ENCODE results near the gene PLEKHA6.

Gene PLEKHA6

DNA sequence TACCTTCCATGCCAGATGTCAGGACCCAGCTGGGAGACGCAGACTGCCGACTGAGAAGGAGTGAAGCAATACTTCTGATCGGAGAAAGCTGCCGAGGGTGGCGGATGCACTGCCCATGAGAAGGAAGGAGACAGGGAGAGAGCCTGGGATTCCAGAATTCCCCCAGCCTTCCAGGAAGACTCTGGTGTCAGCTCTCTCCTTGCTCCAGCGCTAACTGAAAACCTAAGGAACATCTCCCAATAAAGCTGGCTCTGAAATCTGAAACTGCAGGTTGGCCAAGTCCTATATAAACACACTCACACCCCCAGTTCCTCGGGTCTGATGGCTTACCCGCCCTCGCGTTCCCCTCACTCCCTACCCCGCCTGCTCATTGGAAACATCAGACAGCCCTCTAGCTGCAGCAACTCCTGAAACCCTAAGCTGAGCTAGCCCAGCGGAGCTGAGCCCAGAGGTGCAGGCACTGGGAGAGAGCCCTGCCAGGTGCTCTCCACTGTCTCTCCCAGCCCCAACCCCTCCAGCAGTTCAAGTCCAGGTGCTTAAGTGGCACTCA is 52.3 kb downstream of the PLEKHA6 start:
- no peak overlapping the region for H3K27ac ChIP-seq (ENCODE audit: low read length)
- no peaks in the 10 kb centered on the region for H3K9me3 ChIP-seq (replicated peaks; ENCODE audit: insufficient read depth, low read length)
- no peaks in the 10 kb centered on the region for H4K20me1 ChIP-seq (ENCODE audit: insufficient read depth, low read length)
- no peaks in the 10 kb centered on the region for H3K36me3 ChIP-seq (replicated peaks; ENCODE audit: insufficient read depth, low read length)
- TF ChIP-seq EZH2 (optimal IDR thresholded peaks at IDR 0.05; ENCODE audit: low read depth, low read length) (no peak), EZH2phosphoT487 (IDR thresholded peaks at IDR 0.05; ENCODE audit: low read length) (no peak)
- TF ChIP-seq, protein P1, sequence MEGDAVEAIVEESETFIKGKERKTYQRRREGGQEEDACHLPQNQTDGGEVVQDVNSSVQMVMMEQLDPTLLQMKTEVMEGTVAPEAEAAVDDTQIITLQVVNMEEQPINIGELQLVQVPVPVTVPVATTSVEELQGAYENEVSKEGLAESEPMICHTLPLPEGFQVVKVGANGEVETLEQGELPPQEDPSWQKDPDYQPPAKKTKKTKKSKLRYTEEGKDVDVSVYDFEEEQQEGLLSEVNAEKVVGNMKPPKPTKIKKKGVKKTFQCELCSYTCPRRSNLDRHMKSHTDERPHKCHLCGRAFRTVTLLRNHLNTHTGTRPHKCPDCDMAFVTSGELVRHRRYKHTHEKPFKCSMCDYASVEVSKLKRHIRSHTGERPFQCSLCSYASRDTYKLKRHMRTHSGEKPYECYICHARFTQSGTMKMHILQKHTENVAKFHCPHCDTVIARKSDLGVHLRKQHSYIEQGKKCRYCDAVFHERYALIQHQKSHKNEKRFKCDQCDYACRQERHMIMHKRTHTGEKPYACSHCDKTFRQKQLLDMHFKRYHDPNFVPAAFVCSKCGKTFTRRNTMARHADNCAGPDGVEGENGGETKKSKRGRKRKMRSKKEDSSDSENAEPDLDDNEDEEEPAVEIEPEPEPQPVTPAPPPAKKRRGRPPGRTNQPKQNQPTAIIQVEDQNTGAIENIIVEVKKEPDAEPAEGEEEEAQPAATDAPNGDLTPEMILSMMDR (IDR thresholded peaks at IDR 0.05; ENCODE audit: low read length) = no peak
- H3K4me2 ChIP-seq (ENCODE audit: low read depth, low read length) = no peak overlapping the region
- H3K4me3 ChIP-seq (ENCODE audit: low read length) = no peak overlapping the region
- no peak overlapping the region for H3K9ac ChIP-seq (ENCODE audit: low read length)
- no peaks in the 10 kb centered on the region for H3K79me2 ChIP-seq (ENCODE audit: low read length)
- no peak overlapping the region for H2AFZ ChIP-seq (ENCODE audit: low read length)
- no peaks in the 10 kb centered on the region for H3K27me3 ChIP-seq (replicated peaks; ENCODE audit: insufficient read depth, low read length)
- H3F3A ChIP-seq (ENCODE audit: insufficient read depth, low read length) = no peaks in the 10 kb centered on the region
- no peaks in the 10 kb centered on the region for H3K4me1 ChIP-seq (ENCODE audit: low read length)
- DNase-seq = no peak
- H3K9me2 ChIP-seq (replicated peaks; ENCODE audit: insufficient read depth, low read length) = no peaks in the 10 kb centered on the region

DNA sequence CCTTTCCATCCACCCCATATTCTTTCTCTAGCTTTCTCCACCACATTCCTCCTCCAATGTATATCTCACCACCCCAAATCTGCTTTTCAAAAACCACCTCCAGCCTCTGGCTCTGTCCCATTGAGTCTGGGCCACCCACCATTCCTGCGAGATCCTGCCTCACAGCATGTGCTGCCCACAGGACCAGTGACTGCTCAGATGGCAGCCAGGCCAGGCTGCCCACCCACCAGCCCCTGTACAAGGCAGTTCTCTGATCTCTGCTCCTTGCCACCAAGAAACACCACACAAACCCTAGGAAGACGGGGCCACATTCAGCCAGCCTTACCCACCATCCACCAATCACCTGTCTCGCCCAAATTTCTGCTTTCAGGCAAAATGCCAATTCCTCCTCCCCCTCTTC is 53.7 kb downstream of the PLEKHA6 start:
- no peak for DNase-seq
- H3K4me2 ChIP-seq (ENCODE audit: low read depth, low read length) = no peak overlapping the region
- H3K79me2 ChIP-seq (ENCODE audit: low read length) = no peaks in the 10 kb centered on the region
- H2AFZ ChIP-seq (ENCODE audit: low read length) = no peak overlapping the region
- no peak overlapping the region for H3K27ac ChIP-seq (ENCODE audit: low read length)
- H3K9me3 ChIP-seq (replicated peaks; ENCODE audit: insufficient read depth, low read length) = no peaks in the 10 kb centered on the region
- H3F3A ChIP-seq (ENCODE audit: insufficient read depth, low read length) = no peaks in the 10 kb centered on the region
- no peaks in the 10 kb centered on the region for H3K4me1 ChIP-seq (ENCODE audit: low read length)
- H3K9ac ChIP-seq (ENCODE audit: low read length) = no peak overlapping the region
- H4K20me1 ChIP-seq (ENCODE audit: insufficient read depth, low read length) = no peaks in the 10 kb centered on the region
- H3K36me3 ChIP-seq (replicated peaks; ENCODE audit: insufficient read depth, low read length) = no peaks in the 10 kb centered on the region
- TF ChIP-seq, protein P1 (IDR thresholded peaks at IDR 0.05; ENCODE audit: low read length) = no peak
- TF ChIP-seq EZH2phosphoT487 (IDR thresholded peaks at IDR 0.05; ENCODE audit: low read length) = no peak
- no peak overlapping the region for H3K4me3 ChIP-seq (ENCODE audit: low read length)
- H3K9me2 ChIP-seq (replicated peaks; ENCODE audit: insufficient read depth, low read length) = no peaks in the 10 kb centered on the region
- no peaks in the 10 kb centered on the region for H3K27me3 ChIP-seq (replicated peaks; ENCODE audit: insufficient read depth, low read length)

DNA sequence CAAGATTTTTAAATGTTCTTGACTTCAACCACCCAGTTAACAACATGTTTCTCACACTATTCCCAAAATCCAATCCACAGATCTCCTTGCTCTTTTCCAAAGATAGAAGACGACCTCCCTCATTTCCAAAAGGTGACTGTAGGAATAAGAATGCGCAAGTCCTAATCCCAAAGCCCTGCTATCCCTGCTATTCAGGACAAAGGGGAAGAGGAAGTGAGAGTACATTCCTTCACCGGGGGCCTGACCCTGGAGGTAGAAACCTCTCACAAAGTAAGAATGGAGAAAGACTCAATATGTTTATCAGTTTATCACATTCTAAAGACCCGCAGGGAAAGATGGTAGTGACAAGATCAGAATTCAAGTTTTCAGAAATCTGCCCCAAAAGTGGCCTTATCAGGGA is 55.7 kb downstream of the PLEKHA6 start:
- no peaks in the 10 kb centered on the region for H3K4me1 ChIP-seq (ENCODE audit: low read length)
- no peak for DNase-seq
- no peaks in the 10 kb centered on the region for H3F3A ChIP-seq (ENCODE audit: insufficient read depth, low read length)
- H3K4me2 ChIP-seq (ENCODE audit: low read depth, low read length) = no peak overlapping the region
- no peaks in the 10 kb centered on the region for H3K36me3 ChIP-seq (replicated peaks; ENCODE audit: insufficient read depth, low read length)
- H3K9me2 ChIP-seq (replicated peaks; ENCODE audit: insufficient read depth, low read length) = no peaks in the 10 kb centered on the region
- no peaks in the 10 kb centered on the region for H3K27me3 ChIP-seq (replicated peaks; ENCODE audit: insufficient read depth, low read length)
- no peak overlapping the region for H2AFZ ChIP-seq (ENCODE audit: low read length)
- H3K27ac ChIP-seq (ENCODE audit: low read length) = no peak overlapping the region
- no peaks in the 10 kb centered on the region for H3K9me3 ChIP-seq (replicated peaks; ENCODE audit: insufficient read depth, low read length)
- no peak overlapping the region for H3K9ac ChIP-seq (ENCODE audit: low read length)
- H4K20me1 ChIP-seq (ENCODE audit: insufficient read depth, low read length) = no peaks in the 10 kb centered on the region
- H3K4me3 ChIP-seq (ENCODE audit: low read length) = no peak overlapping the region
- TF ChIP-seq EZH2 (optimal IDR thresholded peaks at IDR 0.05; ENCODE audit: low read depth, low read length) = no peak
- no peak for TF ChIP-seq EZH2phosphoT487 (IDR thresholded peaks at IDR 0.05; ENCODE audit: low read length)
- TF ChIP-seq, protein P1 (IDR thresholded peaks at IDR 0.05; ENCODE audit: low read length) = no peak
- no peaks in the 10 kb centered on the region for H3K79me2 ChIP-seq (ENCODE audit: low read length)

Data from MM.1S (cell line).